WERI-Rb-1 (cell line): Measurements from ENCODE around the gene EHBP1.

Experiments
- DNase-seq: peaks from one replicate; pipeline ENCODE4 v3.0.0-alpha.2; 2020
- H3K27ac ChIP-seq: fragments of 250-450 bp; sonication (Bioruptor Pico); 2 replicates; pipeline ENCODE4 v1.5.1; 2020; ENCODE audit warnings: mild to moderate bottlenecking, moderate library complexity
- H3K27me3 ChIP-seq: fragments of 250-450 bp; sonication (Bioruptor Pico); 2 replicates; pipeline ENCODE4 v1.5.1; 2021; ENCODE audit warnings: mild to moderate bottlenecking, low read depth, moderate library complexity; ENCODE audit not compliant: insufficient read depth, severe bottlenecking
- H3K36me3 ChIP-seq: fragments of 250-450 bp; sonication (Bioruptor Pico); 2 replicates; pipeline ENCODE4 v1.5.1; 2020; ENCODE audit warnings: mild to moderate bottlenecking, moderate library complexity
- H3K4me3 ChIP-seq: 2 replicates; pipeline ENCODE4 v1.5.1; 2011; ENCODE audit warnings: low read depth, mild to moderate bottlenecking, control low read depth, low read length
- H3K9me3 ChIP-seq: fragments of 250-450 bp; sonication (Bioruptor Pico); 2 replicates; pipeline ENCODE4 v1.5.1; 2021; ENCODE audit warnings: mild to moderate bottlenecking, moderate library complexity; ENCODE audit not compliant: severe bottlenecking
- CTCF ChIP-seq: IDR thresholded peaks from 2 replicates; pipeline ENCODE4 v1.5.1; 2011; ENCODE audit warnings: low read depth, mild to moderate bottlenecking, control low read depth, inconsistent platforms, low read length

EHBP1 gene

GRCh38 chr2:62724106-62724505, 18.6 kb downstream of the EHBP1 start:
- no peak overlapping the region for H3K4me3 ChIP-seq
- TF ChIP-seq CTCF, result no peak
- no peak overlapping the region for H3K27ac ChIP-seq
- H3K27me3 ChIP-seq, result no peaks in the 10 kb centered on the region
- H3K36me3 ChIP-seq, result no peaks in the 10 kb centered on the region
- no peaks in the 10 kb centered on the region for H3K9me3 ChIP-seq
- DNase-seq, result no peak

- DNase-seq, result peak; percentile 83
Measured at GRCh38 chr2:62724886-62725711, 19.6 kb downstream of the EHBP1 start.

GRCh38 chr2:62725712-62726055, 20.2 kb downstream of the EHBP1 start:
- no peak for DNase-seq
- Histone ChIP-seq H3K27ac (no peak overlapping the region), H3K4me3 (no peak overlapping the region), H3K27me3 (no peaks in the 10 kb centered on the region), H3K9me3 (no peaks in the 10 kb centered on the region), H3K36me3 (no peaks in the 10 kb centered on the region)
- TF ChIP-seq CTCF, result no peak

More at GRCh38 chr2:62724886-62725711, 19.6 kb downstream of the EHBP1 start:
- Histone ChIP-seq H3K27ac (no peak overlapping the region), H3K27me3 (no peaks in the 10 kb centered on the region), H3K4me3 (no peak overlapping the region), H3K36me3 (no peaks in the 10 kb centered on the region), H3K9me3 (no peaks in the 10 kb centered on the region)
- TF ChIP-seq CTCF, result peak; percentile 94

- Histone ChIP-seq H3K27ac (no peak overlapping the region), H3K4me3 (no peak overlapping the region), H3K9me3 (peaks cover 2% of the 10 kb centered on the region), H3K36me3 (no peaks in the 10 kb centered on the region), H3K27me3 (no peaks in the 10 kb centered on the region)
- DNase-seq, result no peak
- no peak for TF ChIP-seq CTCF
Measured at GRCh38 chr2:62727259-62727867, 21.9 kb downstream of the EHBP1 start.

GRCh38 chr2:62727876-62728566, 22.5 kb downstream of the EHBP1 start:
- no peak overlapping the region for H3K27ac ChIP-seq
- no peak for DNase-seq
- H3K9me3 ChIP-seq, result peaks cover 2% of the 10 kb centered on the region
- no peak for TF ChIP-seq CTCF
- H3K36me3 ChIP-seq, result no peaks in the 10 kb centered on the region
- H3K27me3 ChIP-seq, result no peaks in the 10 kb centered on the region
- H3K4me3 ChIP-seq, result no peak overlapping the region
